Measurements from ENCODE around the gene PDE11A. TPM values are rescaled to one million over a fixed set of nuclear protein-coding genes. Genes with fewer than 3 reads are reported as not detected.
"Not testable (repeated sequence)": the region's sequence is repeated elsewhere in the genome, so short reads cannot be mapped to it uniquely, and the experiment has no call there.

The PDE11A gene
- total RNA-seq, 1 donor, result under 0.01 TPM

DNA sequence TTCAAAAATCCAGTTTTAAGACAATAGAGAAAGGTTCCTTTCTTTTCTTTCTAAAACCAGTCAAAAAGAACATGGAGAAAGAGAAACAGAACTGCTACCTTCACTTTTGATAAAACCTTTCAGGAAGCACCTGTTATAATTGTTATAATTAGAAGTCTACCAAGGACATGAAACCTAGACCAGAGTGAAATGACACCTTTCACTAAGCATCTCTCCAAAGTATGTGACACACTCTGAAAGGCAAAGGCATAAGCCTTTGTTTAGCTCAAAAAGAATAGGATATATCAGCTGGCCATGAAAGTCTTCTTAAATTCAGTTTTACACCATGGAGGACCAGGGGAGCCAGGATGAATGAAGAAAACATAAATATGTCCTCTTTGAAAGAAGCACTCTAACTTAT, 20.9 kb upstream of the PDE11A start:
- TF ChIP-seq, protein P1, sequence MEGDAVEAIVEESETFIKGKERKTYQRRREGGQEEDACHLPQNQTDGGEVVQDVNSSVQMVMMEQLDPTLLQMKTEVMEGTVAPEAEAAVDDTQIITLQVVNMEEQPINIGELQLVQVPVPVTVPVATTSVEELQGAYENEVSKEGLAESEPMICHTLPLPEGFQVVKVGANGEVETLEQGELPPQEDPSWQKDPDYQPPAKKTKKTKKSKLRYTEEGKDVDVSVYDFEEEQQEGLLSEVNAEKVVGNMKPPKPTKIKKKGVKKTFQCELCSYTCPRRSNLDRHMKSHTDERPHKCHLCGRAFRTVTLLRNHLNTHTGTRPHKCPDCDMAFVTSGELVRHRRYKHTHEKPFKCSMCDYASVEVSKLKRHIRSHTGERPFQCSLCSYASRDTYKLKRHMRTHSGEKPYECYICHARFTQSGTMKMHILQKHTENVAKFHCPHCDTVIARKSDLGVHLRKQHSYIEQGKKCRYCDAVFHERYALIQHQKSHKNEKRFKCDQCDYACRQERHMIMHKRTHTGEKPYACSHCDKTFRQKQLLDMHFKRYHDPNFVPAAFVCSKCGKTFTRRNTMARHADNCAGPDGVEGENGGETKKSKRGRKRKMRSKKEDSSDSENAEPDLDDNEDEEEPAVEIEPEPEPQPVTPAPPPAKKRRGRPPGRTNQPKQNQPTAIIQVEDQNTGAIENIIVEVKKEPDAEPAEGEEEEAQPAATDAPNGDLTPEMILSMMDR (IDR thresholded peaks at IDR 0.05; ENCODE audit: insufficient read depth, low read depth, low read length), result no peak
- H3K4me3 ChIP-seq (ENCODE audit: low read depth, low read length), result no peak overlapping the region
- no peak for DNase-seq (ENCODE audit: low read depth)

DNA sequence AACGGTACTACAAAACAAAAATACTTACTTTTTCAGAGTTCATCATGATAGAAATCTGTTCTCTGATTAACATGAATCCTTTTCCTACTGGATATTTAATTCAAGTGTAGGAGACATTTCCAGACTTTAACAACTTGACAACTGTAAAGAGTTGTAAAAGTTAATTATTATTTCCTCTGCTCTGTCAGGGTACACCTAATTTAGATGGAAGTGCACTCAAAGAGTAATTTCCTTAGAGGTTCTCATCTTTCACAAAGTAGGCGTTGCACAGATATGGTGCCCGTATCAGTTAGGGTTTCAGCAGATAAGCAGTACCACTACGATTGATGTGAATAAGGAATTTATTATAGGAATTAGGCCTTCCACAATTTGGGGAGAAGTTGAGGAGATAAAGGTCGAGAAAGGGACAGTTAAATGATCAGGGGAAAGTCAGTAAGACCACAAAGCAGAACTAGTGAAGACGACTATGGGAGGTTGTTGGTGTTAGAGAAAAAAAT, 16.2 kb upstream of the PDE11A start:
- TF ChIP-seq, protein P1 (IDR thresholded peaks at IDR 0.05; ENCODE audit: insufficient read depth, low read depth, low read length), result no peak
- H3K4me3 ChIP-seq (ENCODE audit: low read depth, low read length), result no peak overlapping the region

DNA sequence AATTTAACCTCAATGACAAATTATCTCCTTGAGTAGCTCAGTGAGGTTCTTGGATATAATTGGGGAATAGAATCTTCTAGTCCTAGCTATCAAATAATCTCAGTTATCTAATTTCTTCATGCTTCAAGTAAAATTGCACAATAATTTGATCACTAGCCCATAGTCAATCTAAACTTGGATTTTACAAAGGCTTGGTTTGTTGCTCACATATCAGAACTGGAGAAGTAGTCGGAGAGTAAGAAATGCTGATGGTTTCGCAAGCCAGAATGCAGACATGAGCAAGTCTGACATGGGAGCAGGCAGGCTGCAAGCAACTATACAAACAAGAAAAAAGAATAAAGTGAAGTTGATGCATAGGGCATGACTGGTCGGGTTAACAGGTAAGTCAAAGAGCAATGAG, 11.7 kb upstream of the PDE11A start:
- no peak overlapping the region for H3K4me3 ChIP-seq (ENCODE audit: low read depth, low read length)
- TF ChIP-seq, protein P1 (IDR thresholded peaks at IDR 0.05; ENCODE audit: insufficient read depth, low read depth, low read length), result no peak
- no peak for DNase-seq (ENCODE audit: low read depth)

More for the DNA sequence above, 16.2 kb upstream of the PDE11A start:
- no peak for DNase-seq (ENCODE audit: low read depth)

DNA sequence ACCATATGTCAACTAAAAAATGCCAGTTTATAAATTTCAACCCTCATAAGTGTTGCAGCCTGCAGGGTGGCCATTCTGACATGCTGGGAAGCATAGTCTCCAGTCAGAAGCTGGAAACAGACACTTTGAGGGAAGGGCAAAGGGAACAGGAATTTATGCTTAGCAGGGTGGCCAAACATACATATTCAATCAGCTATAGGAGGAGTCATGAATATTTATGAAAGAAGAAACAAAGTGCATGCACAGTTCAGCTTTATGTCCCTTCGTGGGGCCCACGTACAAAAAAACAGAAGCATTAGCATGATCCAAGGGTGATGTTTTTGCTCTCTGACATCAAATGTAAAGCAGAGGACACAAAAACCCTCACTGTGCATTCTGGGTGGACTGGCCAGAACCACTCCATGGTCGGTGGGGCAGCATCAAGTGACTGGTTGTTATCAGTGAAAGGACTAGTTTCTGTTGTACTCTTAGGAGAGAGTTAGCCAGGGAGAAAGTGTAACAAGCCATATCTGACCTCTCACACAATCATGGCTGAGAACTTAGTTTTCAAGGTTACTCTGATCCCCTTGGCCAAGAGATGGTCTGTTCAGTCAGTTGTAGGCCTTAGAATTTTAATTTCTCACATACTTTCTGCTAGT, 9.9 kb upstream of the PDE11A start:
- no peak overlapping the region for H3K4me3 ChIP-seq (ENCODE audit: low read depth, low read length)
- DNase-seq (ENCODE audit: low read depth), result no peak
- TF ChIP-seq, protein P1 (IDR thresholded peaks at IDR 0.05; ENCODE audit: insufficient read depth, low read depth, low read length), result no peak

DNA sequence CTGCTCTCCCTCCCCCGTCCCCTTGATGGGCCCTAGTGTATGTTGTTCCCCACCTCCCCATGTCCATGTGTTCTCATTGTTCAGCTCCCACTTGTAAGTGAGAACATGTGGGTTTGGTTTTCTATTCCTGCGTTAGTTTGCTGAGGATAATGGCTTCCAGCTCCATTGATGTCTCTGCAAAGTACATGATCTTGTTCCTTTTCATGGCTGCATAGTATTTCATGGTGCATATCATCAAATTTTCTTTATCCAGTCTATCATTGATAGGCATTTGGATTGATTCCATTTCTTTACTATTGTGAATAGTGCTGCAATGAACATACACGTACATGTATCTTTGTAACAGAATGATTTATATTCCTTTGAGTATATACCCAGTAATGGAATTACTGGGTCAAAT, 6.7 kb upstream of the PDE11A start:
- H3K4me3 ChIP-seq (ENCODE audit: low read depth, low read length); DNase-seq (ENCODE audit: low read depth): not testable (repeated sequence)

DNA sequence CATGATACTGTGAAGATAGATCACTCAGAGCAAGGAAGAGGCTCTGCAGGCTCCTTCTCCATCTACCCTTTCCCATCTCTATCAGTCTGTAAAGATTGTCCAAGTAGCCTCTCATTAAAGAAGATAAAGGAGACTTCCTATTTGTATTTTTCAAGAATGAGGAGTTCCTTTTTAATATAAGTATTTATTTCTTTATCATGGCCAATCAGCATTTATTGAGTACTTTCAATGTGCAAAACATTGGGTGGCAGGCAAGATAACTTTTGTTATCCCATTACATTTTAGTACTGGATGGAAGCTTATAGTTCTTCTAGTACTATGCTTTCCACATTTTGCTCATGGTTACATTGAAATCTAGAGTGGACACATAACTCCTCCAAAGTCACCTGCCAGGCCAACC, 3.6 kb upstream of the PDE11A start:
- no peak for DNase-seq (ENCODE audit: low read depth)
- TF ChIP-seq, protein P1 (IDR thresholded peaks at IDR 0.05; ENCODE audit: insufficient read depth, low read depth, low read length), result no peak
- H3K4me3 ChIP-seq (ENCODE audit: low read depth, low read length), result no peak overlapping the region

DNA sequence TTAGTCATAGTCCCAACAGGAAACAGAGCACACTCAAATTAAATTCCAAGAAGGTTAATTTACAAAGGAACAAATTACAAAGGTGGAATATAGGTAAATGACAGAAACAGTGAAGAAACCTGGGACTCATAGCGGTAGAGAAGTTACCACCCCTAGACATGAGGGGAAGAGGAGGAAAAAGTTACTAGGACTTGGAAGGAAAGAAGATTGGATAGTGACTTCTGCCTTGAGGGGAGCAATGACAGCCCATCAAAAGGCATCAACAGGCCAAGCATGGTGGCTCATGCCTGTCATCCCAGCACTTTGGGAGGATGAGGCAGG, 2.4 kb upstream of the PDE11A start:
- DNase-seq (ENCODE audit: low read depth), result no peak
- TF ChIP-seq, protein P1 (IDR thresholded peaks at IDR 0.05; ENCODE audit: insufficient read depth, low read depth, low read length), result no peak
- H3K4me3 ChIP-seq (ENCODE audit: low read depth, low read length), result no peak overlapping the region
